T-cell (primary cell): ENCODE measurements around the gene SH2D4B. TPM values are rescaled to one million over a fixed set of nuclear protein-coding genes. Genes with fewer than 3 reads are reported as not detected.
A peak's percentile ranks its signal among the peaks of the same experiment; 100 is the strongest.

Experiments used
- ATAC-seq, 4 experiments: fragments of 200-7000 bp in 3 of 4; fragments of 150-1000 bp in 1 of 4; cut with Tn5 transposase; replicated peaks in 1 of 4; 1 replicate in 3 of 4; 2 replicates in 1 of 4; pipeline ENCODE4 v1.10.0; 2021; ENCODE audit warnings: moderate library complexity in 3 of 4, mild to moderate bottlenecking in 2 of 4, moderate number of reproducible peaks in 1 of 4
- CTCF ChIA-PET, 2 donors: fragments of 300-600 bp; sonication (Branson Sonifier 250); formaldehyde crosslinking; loops; one replicate each; lab custom pipeline; 2022; ENCODE audit warnings: antibody characterized with exemption in 2 of 2; lab: Charles Lee
- POLR2A ChIA-PET, 2 donors: fragments of 300-600 bp; sonication (Branson Sonifier 250); formaldehyde crosslinking; loops; one replicate each; lab custom pipeline; 2022; ENCODE audit warnings: antibody characterized with exemption in 2 of 2; lab: Charles Lee
- DNase-seq, 35 experiments: peaks; one replicate each; pipeline versions ENCODE4 v3.0.0 to v3.0.0-alpha.2; 2013 to 2023
- H3K27ac ChIP-seq: one replicate; pipeline ENCODE4 v1.5.1; 2013; ENCODE audit warnings: low read length
- H3K27me3 ChIP-seq, 2 experiments: replicated peaks in 1 of 2; 1 replicate in 1 of 2; 2 replicates in 1 of 2; pipeline versions ENCODE4 v1.6.1 to v1.7.0; 2013; ENCODE audit warnings: low read length in 1 of 2, mixed read lengths in 1 of 2; ENCODE audit not compliant: control insufficient read depth in 2 of 2, insufficient read depth in 2 of 2; ENCODE audit errors: extremely low read depth in 1 of 2
- H3K36me3 ChIP-seq, 2 donors: 1 replicate in 1 of 2; 2 replicates in 1 of 2; pipeline versions ENCODE4 v1.6.1 to v1.7.0; 2013; ENCODE audit warnings: low read length in 1 of 2; ENCODE audit not compliant: control insufficient read depth in 2 of 2, insufficient read depth in 1 of 2; ENCODE audit errors: extremely low read depth in 1 of 2
- H3K4me1 ChIP-seq, 2 experiments: 1 replicate in 1 of 2; 2 replicates in 1 of 2; pipeline versions ENCODE4 v1.6.1 to v1.7.0; 2013; ENCODE audit warnings: low read length in 2 of 2, mixed read lengths in 1 of 2; ENCODE audit not compliant: insufficient read depth in 2 of 2, control insufficient read depth in 1 of 2; ENCODE audit errors: extremely low read depth in 1 of 2
- H3K4me3 ChIP-seq, 2 donors: 1 replicate in 1 of 2; 2 replicates in 1 of 2; pipeline versions ENCODE4 v1.5.1 to v1.7.0; 2013; ENCODE audit warnings: mild to moderate bottlenecking in 2 of 2, low read length in 1 of 2, moderate library complexity in 1 of 2; ENCODE audit not compliant: control insufficient read depth in 1 of 2; ENCODE audit errors: extremely low read depth in 1 of 2
- H3K9me3 ChIP-seq: 2 replicates; pipeline ENCODE4 v1.7.0; 2013
- H3K27ac Mint-ChIP-seq, 2 donors: one replicate each; pipeline ENCODE4 v1.8.0; 2020 to 2021; ENCODE audit warnings: mild to moderate bottlenecking in 2 of 2, mixed read lengths in 2 of 2
- H3K27me3 Mint-ChIP-seq, 2 donors: one replicate each; pipeline ENCODE4 v1.8.0; 2021 to 2022; ENCODE audit warnings: mixed read lengths in 2 of 2
- H3K36me3 Mint-ChIP-seq: one replicate; pipeline ENCODE4 v1.8.0; 2021; ENCODE audit warnings: mixed read lengths
- H3K4me1 Mint-ChIP-seq, 3 donors: one replicate each; pipeline ENCODE4 v1.8.0; 2020 to 2022; ENCODE audit warnings: mixed read lengths in 3 of 3, mild to moderate bottlenecking in 1 of 3
- H3K4me3 Mint-ChIP-seq, 3 donors: one replicate each; pipeline ENCODE4 v1.8.0; 2020 to 2022; ENCODE audit warnings: mild to moderate bottlenecking in 3 of 3, mixed read lengths in 3 of 3, moderate library complexity in 3 of 3
- H3K9me3 Mint-ChIP-seq, 3 donors: one replicate each; pipeline ENCODE4 v1.8.0; 2020 to 2022; ENCODE audit warnings: mixed read lengths in 3 of 3
- WGBS: methylation state at CpG from one replicate; pipeline ENCODE4 v1.1.5; 2013; ENCODE audit warnings: missing lambda C conversion rate; ENCODE audit not compliant: insufficient coverage; 5-methylcytosine and 5-hydroxymethylcytosine counted together
- total RNA-seq, 35 experiments: library from RNA in 6 of 35; stranded (reverse) in 6 of 35; fragments of 120-200 nt in 1 of 35; gene quantifications; one replicate each; pipeline versions ENCODE4 v1.2.1 to v1.2.4 and lab custom pipeline; 2013 to 2026

SH2D4B gene
- total RNA-seq, 5 donors from 2014 or later (not counting 1 experiment from before 2014, with no cell fraction given): 0.12 to 0.26 (median 0.23) TPM

DNA sequence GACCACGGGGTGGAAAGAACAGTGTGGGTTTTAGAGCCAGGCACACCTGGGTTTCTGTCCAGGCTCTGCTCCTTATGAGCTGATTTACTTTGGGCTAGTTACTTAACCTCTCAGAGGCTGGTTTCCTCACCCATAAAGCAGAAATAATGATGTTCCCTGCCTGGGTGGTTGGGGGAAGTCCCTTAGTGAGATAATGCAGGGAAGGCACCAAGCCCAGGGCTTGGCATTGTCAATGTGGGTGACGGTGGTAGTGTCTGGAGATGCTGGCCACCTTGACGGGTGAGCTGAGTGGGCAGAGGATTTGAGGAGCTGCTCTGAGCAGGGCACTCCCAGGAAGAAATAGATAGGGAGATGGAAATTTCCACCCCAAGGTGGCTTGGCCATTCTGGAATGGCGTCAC lies 65.2 kb downstream of the SH2D4B start:
- no peaks in the 10 kb centered on the region for H3K4me1 ChIP-seq
- Mint-ChIP-seq H3K36me3 (no peaks in the 10 kb centered on the region), H3K9me3 (no peaks in the 10 kb centered on the region), H3K27ac (no peak overlapping the region), H3K27me3 (peaks cover 0 to 4% of the 10 kb centered on the region in 2 donors), H3K4me3 (no peak overlapping the region), H3K4me1 (peaks cover 0 to 3% (median 0%) of the 10 kb centered on the region in 3 donors)
- 92% methylated on average over 2 of the region's 4 CpGs for WGBS
- H3K4me3 ChIP-seq: no peak overlapping the region
- H3K36me3 ChIP-seq: no peaks in the 10 kb centered on the region
- ChIA-PET POLR2A (no interaction called here), CTCF (no interaction called here)
- no peak overlapping the region for H3K27ac ChIP-seq
- ATAC-seq: no peak
- H3K9me3 ChIP-seq: no peaks in the 10 kb centered on the region
- H3K27me3 ChIP-seq: peaks cover 0 to 2% of the 10 kb centered on the region in 2 experiments
- DNase-seq: no peak

- ChIA-PET POLR2A (no interaction called here), CTCF (no interaction called here)
- H3K36me3 ChIP-seq: no peaks in the 10 kb centered on the region
- H3K36me3 Mint-ChIP-seq: no peaks in the 10 kb centered on the region
- H3K27ac ChIP-seq: no peak overlapping the region
- ATAC-seq (no peak), DNase-seq (no peak)
- H3K4me1 ChIP-seq: peaks cover 0 to 2% of the 10 kb centered on the region in 2 experiments
- no peak overlapping the region for H3K4me3 Mint-ChIP-seq
- no peaks in the 10 kb centered on the region for H3K9me3 Mint-ChIP-seq
- no peak overlapping the region for H3K4me3 ChIP-seq
- peaks cover 0 to 2% of the 10 kb centered on the region in 2 experiments for H3K27me3 ChIP-seq
- H3K27me3 Mint-ChIP-seq: peaks cover 0 to 7% of the 10 kb centered on the region in 2 donors
- H3K27ac Mint-ChIP-seq: no peak overlapping the region
- H3K4me1 Mint-ChIP-seq: peaks cover 0 to 9% (median 0%) of the 10 kb centered on the region in 3 donors
- no peaks in the 10 kb centered on the region for H3K9me3 ChIP-seq
- 97% methylated on average over 14 of the region's 27 CpGs for WGBS
These were observed 65.8 kb downstream of the SH2D4B start for GRCh38 chr10:80603516-80603915.

DNA sequence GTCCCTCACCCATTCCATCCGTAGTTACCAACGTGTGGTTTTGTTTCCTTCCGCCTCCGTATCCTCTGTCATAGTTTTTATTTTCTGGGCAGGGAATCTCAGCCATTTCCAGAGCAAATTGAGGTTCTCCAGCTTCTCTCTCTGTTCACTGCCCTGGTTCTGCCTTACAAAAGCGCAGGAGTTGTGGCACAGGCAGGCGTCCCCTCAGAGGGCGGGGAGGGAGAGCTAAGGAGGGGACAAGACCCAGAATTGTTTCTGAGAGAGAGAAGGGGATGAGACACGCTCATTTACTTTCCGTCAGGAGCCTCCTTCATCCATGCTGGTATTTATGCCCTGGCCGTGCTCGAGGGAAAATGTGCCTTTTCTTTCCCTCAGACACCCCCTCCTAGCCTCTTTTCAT lies 71.0 kb downstream of the SH2D4B start:
- ChIA-PET CTCF (no interaction called here), POLR2A (no interaction called here)
- Histone ChIP-seq H3K9me3 (no peaks in the 10 kb centered on the region), H3K36me3 (no peaks in the 10 kb centered on the region), H3K4me1 (peaks cover 0 to 2% of the 10 kb centered on the region in 2 experiments), H3K4me3 (no peak overlapping the region), H3K27me3 (peaks cover 0 to 5% of the 10 kb centered on the region in 2 experiments), H3K27ac (no peak overlapping the region)
- H3K4me3 Mint-ChIP-seq: no peak overlapping the region
- ATAC-seq: no peak
- H3K4me1 Mint-ChIP-seq: peaks cover 0 to 13% (median 0%) of the 10 kb centered on the region in 3 donors
- H3K27me3 Mint-ChIP-seq: peaks cover 5 to 9% of the 10 kb centered on the region in 2 donors
- H3K36me3 Mint-ChIP-seq: no peaks in the 10 kb centered on the region
- no peak for DNase-seq
- H3K9me3 Mint-ChIP-seq: no peaks in the 10 kb centered on the region
- 60% methylated on average over 6 of the region's 11 CpGs for WGBS
- peak overlapping the region in 1 of 2 donors; percentile 10 for H3K27ac Mint-ChIP-seq

DNA sequence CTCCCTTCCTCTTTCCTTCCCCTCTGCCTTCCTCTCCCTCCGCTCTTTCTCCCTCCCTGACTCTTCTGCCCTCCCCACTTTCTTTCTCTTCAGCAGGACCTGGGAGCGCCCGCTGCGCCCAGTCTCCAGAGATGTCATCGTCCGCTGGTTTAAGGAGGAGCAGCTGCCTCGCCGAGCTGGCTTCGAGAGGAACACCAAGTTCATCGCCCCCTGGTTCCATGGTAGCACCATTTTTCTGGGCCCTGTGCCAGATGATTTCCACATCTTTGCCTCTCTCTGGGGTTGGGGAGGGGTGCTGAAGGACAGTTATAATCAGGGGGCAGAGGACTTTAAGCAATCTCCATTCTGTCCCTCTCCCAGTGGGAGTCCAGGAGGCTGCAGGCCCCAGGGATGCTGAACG lies 71.6 kb downstream of the SH2D4B start:
- Histone ChIP-seq H3K9me3 (no peaks in the 10 kb centered on the region), H3K36me3 (no peaks in the 10 kb centered on the region), H3K27me3 (peaks cover 0 to 3% of the 10 kb centered on the region in 2 experiments), H3K4me3 (no peak overlapping the region), H3K27ac (no peak overlapping the region), H3K4me1 (peaks cover 0 to 2% of the 10 kb centered on the region in 2 experiments)
- Mint-ChIP-seq H3K4me3 (no peak overlapping the region), H3K36me3 (no peaks in the 10 kb centered on the region), H3K9me3 (peaks cover 0 to 2% (median 0%) of the 10 kb centered on the region in 3 donors), H3K27me3 (peaks cover 5 to 9% of the 10 kb centered on the region in 2 donors), H3K4me1 (peaks cover 0 to 13% (median 0%) of the 10 kb centered on the region in 3 donors), H3K27ac (no peak overlapping the region)
- POLR2A ChIA-PET: no interaction called here
- CTCF ChIA-PET: no interaction called here
- WGBS: 88% methylated on average over 10 of the region's 11 CpGs
- ATAC-seq: no peak
- DNase-seq: no peak

DNA sequence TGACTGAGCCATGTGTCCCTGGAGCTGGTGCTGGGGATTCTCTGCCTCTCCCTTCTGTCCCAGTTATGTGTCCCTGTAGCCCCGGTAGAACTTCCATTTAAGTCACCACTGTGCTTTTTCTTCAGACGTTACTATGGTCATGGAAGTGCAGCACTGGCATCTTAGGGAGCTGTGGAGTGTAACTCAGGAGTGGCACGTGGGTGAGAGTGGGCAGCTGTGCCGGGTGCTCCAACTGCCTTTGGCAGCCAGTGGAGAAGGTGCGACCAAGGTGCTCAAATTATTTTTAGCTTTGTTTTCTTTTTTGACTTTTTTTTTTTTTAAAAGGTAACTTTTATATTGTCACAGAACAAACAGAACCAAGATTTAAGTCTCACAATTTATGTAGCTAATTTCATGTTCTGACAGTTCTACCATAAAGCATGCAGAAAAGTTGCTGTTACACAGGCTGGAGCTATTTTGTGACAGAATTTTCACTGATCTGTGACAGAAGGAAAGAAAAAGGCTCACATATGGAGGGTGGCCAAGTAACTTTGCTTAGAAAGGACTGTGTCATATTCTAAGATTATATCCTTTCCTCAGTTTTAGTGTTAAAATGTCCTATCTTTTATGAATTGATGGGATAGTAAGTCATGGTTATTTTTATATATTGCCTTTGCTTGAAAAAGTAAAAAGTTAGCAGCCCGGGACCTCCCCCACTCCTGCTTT lies 73.9 kb downstream of the SH2D4B start:
- POLR2A ChIA-PET: no interaction called here
- no peak overlapping the region for H3K27ac Mint-ChIP-seq

DNA sequence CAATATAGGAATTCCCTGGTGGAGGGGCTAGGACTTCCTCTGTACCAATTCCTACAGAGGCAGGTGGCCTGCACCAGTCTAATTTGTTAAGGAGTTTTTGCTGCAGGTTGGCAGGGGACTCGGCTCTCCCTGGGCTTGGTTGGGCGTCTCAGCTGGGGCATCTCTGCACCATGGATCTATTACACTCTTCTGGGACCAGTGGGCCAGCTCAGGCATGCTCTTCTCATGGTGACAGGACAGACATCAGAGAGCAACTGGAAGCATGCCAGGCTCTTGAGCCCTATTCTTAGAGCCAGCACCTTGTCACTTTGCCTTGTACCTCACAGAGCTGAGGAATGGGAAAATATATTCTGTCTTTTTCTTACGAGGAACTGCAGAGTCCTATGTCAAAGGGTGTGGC lies 74.6 kb downstream of the SH2D4B start:
- H3K27me3 Mint-ChIP-seq: peaks cover 5 to 6% of the 10 kb centered on the region in 2 donors
- Histone ChIP-seq H3K36me3 (no peaks in the 10 kb centered on the region), H3K27me3 (peaks cover 0 to 3% of the 10 kb centered on the region in 2 experiments), H3K9me3 (no peaks in the 10 kb centered on the region), H3K4me1 (peaks cover 0 to 2% of the 10 kb centered on the region in 2 experiments), H3K27ac (no peak overlapping the region), H3K4me3 (no peak overlapping the region)
- peaks cover 0 to 11% (median 0%) of the 10 kb centered on the region in 3 donors for H3K4me1 Mint-ChIP-seq
- H3K36me3 Mint-ChIP-seq: no peaks in the 10 kb centered on the region
- ChIA-PET POLR2A (no interaction called here), CTCF (interaction anchor here (0.5 to 0.7 kb wide), 2 partner anchors 164 to 1637 kb away, joined by 3 to 6 read pairs; no protein-coding TSS in a partner anchor)
- DNase-seq: no peak
- peaks cover 0 to 3% (median 0%) of the 10 kb centered on the region in 3 donors for H3K9me3 Mint-ChIP-seq
- H3K4me3 Mint-ChIP-seq: no peak overlapping the region
- 73% methylated on average over 2 of the region's 3 CpGs for WGBS
- ATAC-seq: no peak
- H3K27ac Mint-ChIP-seq: no peak overlapping the region

More for the DNA sequence above, 73.9 kb downstream of the SH2D4B start:
- Mint-ChIP-seq H3K4me3 (no peak overlapping the region), H3K36me3 (no peaks in the 10 kb centered on the region), H3K27me3 (peaks cover 5 to 9% of the 10 kb centered on the region in 2 donors), H3K9me3 (peaks cover 0 to 3% (median 0%) of the 10 kb centered on the region in 3 donors), H3K4me1 (peaks cover 0 to 13% (median 0%) of the 10 kb centered on the region in 3 donors)
- Histone ChIP-seq H3K36me3 (no peaks in the 10 kb centered on the region), H3K27me3 (peaks cover 0 to 3% of the 10 kb centered on the region in 2 experiments), H3K4me1 (peaks cover 0 to 2% of the 10 kb centered on the region in 2 experiments), H3K4me3 (no peak overlapping the region), H3K9me3 (no peaks in the 10 kb centered on the region), H3K27ac (no peak overlapping the region)
- no peak for ATAC-seq
- WGBS: 76% methylated on average over 3 of the region's 6 CpGs
- CTCF ChIA-PET: interaction anchor here (0.5 to 0.7 kb wide), 3 partner anchors 164 to 1638 kb away, joined by 3 to 6 read pairs (median 3); no protein-coding TSS in a partner anchor
- no peak for DNase-seq
